Colonic mucosa (tissue), 4 donors: ENCODE data around the gene ACP6. TPM values are rescaled to one million over a fixed set of nuclear protein-coding genes. Genes with fewer than 3 reads are reported as not detected.

Source experiments
- DNase-seq: peaks from one replicate; pipeline ENCODE4 v3.0.0-alpha.2; 2020
- H3K27ac ChIP-seq: fragments of 200-600 bp; one replicate; pipeline ENCODE4 v1.8.0; 2021
- H3K27me3 ChIP-seq: fragments of 200-600 bp; one replicate; pipeline ENCODE4 v1.8.0; 2021
- H3K36me3 ChIP-seq: fragments of 200-600 bp; one replicate; pipeline ENCODE4 v1.8.0; 2021
- H3K4me1 ChIP-seq: fragments of 200-600 bp; one replicate; pipeline ENCODE4 v1.8.0; 2021; ENCODE audit warnings: mild to moderate bottlenecking
- H3K4me3 ChIP-seq: fragments of 200-600 bp; one replicate; pipeline ENCODE4 v1.8.0; 2021
- H3K9ac ChIP-seq, 2 donors: one replicate each; pipeline ENCODE4 v1.7.0; 2013; ENCODE audit warnings: control low read depth in 2 of 2, low read depth in 2 of 2, low read length in 2 of 2
- H3K9me3 ChIP-seq: fragments of 200-600 bp; one replicate; pipeline ENCODE4 v1.8.0; 2021
- CTCF ChIP-seq: fragments of 200-600 bp; IDR thresholded peaks from one replicate; pipeline ENCODE4 v1.8.0; 2022; ENCODE audit warnings: antibody characterized with exemption, mild to moderate bottlenecking
- intact Hi-C: fragments of 100-400 bp; cut with DNase I; formaldehyde crosslinking; loops from one replicate; pipeline ENCODE4 v1.14.1; 2022
- total RNA-seq, 2 donors: library from RNA; stranded (reverse); fragmentation: NEBNext Ultra II Directional in 1 of 2; extraction: Animal tissue kit (Norgen Biotek cat#: 25700) in 1 of 2; gene quantifications; one replicate each; pipeline ENCODE4 v1.2.1, GENCODE V29; 2021
- donor health status: healthy.
- donor health status: DM: no; HTN: no; CAD: no.
- donor health status: DM: no; HTN: no; CAD: no.

The ACP6 gene
- 10 to 100 TPM; 21.6 to 22.7 TPM for total RNA-seq

DNA sequence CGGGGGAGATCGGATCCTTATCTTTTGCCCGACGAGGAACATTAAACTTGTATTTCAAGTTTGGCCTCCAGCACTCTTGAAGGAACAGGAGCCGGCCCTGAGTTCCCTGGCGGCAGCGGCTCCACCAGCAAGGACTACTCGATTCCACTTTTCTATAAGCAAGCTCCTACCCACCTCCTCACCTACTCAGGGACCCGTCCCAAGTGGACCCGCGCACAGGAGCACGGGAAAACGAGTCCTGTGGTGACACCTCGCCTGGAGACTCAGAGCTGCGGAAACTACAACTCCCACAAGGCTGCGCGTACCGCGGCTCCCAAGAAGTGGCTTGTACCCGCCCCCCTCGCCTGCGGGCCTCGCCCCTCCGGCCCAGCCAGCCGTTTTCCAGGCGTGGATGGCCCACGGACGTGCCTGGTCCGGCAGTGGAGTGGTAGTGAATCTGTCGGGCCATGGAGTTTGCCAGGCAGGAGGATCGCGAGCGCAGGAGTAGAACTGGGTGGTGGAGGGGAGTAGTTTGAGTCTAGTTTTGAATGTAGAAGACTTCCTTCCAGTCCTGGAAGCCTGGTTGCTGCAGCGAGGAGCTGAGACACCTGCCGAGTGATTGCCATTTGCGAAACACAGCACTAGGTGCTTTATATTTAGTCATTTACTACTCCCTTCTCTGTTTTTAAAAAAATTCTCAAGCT lies at the start of gene ACP6:
Gene ACP6, minus strand, starts transcription at position 206 of the 683 bp plus-strand sequence. CDS start 476 bp downstream, outside the sequence.
- peak; percentile 97 for DNase-seq
- Histone ChIP-seq H3K9ac (peak within 1 kb of the TSS; percentile 81 to 86), H3K27me3 (no peaks in the 10 kb centered on the region), H3K27ac (peak within 1 kb of the TSS; percentile 87), H3K36me3 (no peaks in the 10 kb centered on the region), H3K4me3 (peak within 1 kb of the TSS; percentile 92), H3K9me3 (no peaks in the 10 kb centered on the region), H3K4me1 (no peaks in the 10 kb centered on the region)
- intact Hi-C loops: no loop called here
- TF ChIP-seq CTCF: no peak

DNA sequence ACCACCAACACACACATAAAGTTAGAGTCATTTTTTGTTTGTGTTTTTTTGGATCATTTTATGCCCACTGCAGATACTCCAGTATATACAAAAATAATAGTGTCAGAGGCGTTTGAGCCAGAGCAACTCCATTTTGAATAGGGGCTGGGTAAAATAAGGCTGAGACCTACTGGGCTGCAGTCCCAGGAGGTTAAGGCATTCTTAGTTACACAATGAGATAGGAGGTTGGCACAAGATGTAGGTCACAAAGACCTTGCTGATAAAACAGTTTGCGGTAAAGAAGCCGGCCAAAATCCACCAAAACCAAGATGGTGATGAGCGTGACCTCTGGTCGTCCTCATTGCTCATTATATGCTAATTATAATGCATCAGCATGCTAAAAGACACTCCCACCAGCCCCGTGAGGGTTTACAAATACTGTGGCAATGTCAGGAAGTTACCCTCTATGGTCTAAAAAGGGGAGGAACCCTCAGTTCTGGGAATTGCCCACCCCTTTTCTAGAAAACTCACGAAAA lies 49.4 kb upstream of the ACP6 start:
- Histone ChIP-seq H3K4me1 (peaks cover 11% of the 10 kb centered on the region), H3K36me3 (no peaks in the 10 kb centered on the region), H3K27ac (no peak overlapping the region), H3K9me3 (no peaks in the 10 kb centered on the region), H3K4me3 (no peak overlapping the region), H3K27me3 (no peaks in the 10 kb centered on the region), H3K9ac (no peak overlapping the region)
- TF ChIP-seq CTCF: no peak
- DNase-seq: no peak
- intact Hi-C loops: loop anchor here (10.0 kb wide), 1 partner anchor 175 kb away; no protein-coding TSS in a partner anchor

DNA sequence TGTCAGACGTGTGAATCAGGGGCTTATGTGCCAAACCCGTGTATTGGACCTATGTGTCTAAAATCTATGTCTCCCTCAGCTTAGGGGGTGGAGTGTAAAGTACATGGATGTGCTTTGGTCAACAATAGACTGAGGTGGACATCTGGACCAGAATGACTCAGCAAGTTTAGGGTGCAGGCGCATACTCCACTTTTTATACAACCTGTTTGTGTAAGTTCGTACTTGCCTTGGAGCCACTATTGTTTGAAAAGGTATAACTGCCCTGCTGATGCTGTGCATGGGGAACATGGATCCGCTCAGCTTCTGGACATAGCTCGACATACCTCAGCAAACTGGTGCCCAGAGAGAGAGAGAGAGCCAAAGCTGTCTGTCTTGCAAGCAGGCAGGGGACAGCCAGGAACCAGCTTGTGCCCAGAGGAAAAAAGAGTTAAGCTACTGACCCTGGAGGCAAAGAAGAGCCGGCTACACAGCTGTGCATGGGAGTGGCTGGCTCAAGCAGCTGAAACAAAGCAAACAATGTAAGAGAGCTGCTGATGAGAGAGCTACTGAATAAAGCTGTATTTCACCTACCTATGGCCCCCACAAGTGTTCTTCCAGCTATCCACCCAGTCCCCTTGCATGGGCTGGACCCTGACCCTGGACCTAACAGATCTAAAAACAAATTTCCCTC lies 48.8 kb upstream of the ACP6 start:
- Histone ChIP-seq H3K4me1 (peaks cover 11% of the 10 kb centered on the region), H3K36me3 (no peaks in the 10 kb centered on the region), H3K9ac (no peak overlapping the region), H3K4me3 (no peak overlapping the region), H3K27me3 (no peaks in the 10 kb centered on the region), H3K9me3 (no peaks in the 10 kb centered on the region), H3K27ac (no peak overlapping the region)
- intact Hi-C loops: no loop called here
- TF ChIP-seq CTCF: no peak
- no peak for DNase-seq

- Histone ChIP-seq H3K9me3 (no peaks in the 10 kb centered on the region), H3K4me1 (peaks cover 8% of the 10 kb centered on the region), H3K9ac (no peak overlapping the region), H3K4me3 (no peak overlapping the region), H3K36me3 (no peaks in the 10 kb centered on the region), H3K27me3 (no peaks in the 10 kb centered on the region), H3K27ac (peak overlapping the region; percentile 87)
- intact Hi-C loops: no loop called here
- TF ChIP-seq CTCF: no peak
- DNase-seq: peak; percentile 70
These were observed 47.4 kb upstream of the ACP6 start for GRCh38 chr1:147717706-147718097.

- DNase-seq: peak; percentile 90
- no peak overlapping the region for H3K9ac ChIP-seq
- intact Hi-C loops: no loop called here
- no peaks in the 10 kb centered on the region for H3K27me3 ChIP-seq
- H3K4me1 ChIP-seq: peaks cover 8% of the 10 kb centered on the region
- no peaks in the 10 kb centered on the region for H3K36me3 ChIP-seq
- peak overlapping the region; percentile 87 for H3K27ac ChIP-seq
- TF ChIP-seq CTCF: no peak
- H3K9me3 ChIP-seq: no peaks in the 10 kb centered on the region
- H3K4me3 ChIP-seq: no peak overlapping the region
These were observed 46.9 kb upstream of the ACP6 start for GRCh38 chr1:147717051-147717705.
